Fibroblast of mammary gland (primary cell): ENCODE results near the gene CSF3R.

Experiments used
- DNase-seq: peaks from one replicate; pipeline ENCODE4 v3.0.0-alpha.2; 2010; ENCODE audit warnings: low read depth
- H3K4me3 ChIP-seq: 2 replicates; pipeline ENCODE4 v1.5.1; 2011; ENCODE audit warnings: low read depth, mild to moderate bottlenecking, low read length, moderate library complexity; ENCODE audit not compliant: control insufficient read depth
- CTCF ChIP-seq: conservative IDR thresholded peaks from 2 replicates; pipeline ENCODE4 v1.5.1; 2011; ENCODE audit warnings: low read depth, low read length, inconsistent platforms; ENCODE audit not compliant: control insufficient read depth, insufficient read depth

CSF3R gene

DNA sequence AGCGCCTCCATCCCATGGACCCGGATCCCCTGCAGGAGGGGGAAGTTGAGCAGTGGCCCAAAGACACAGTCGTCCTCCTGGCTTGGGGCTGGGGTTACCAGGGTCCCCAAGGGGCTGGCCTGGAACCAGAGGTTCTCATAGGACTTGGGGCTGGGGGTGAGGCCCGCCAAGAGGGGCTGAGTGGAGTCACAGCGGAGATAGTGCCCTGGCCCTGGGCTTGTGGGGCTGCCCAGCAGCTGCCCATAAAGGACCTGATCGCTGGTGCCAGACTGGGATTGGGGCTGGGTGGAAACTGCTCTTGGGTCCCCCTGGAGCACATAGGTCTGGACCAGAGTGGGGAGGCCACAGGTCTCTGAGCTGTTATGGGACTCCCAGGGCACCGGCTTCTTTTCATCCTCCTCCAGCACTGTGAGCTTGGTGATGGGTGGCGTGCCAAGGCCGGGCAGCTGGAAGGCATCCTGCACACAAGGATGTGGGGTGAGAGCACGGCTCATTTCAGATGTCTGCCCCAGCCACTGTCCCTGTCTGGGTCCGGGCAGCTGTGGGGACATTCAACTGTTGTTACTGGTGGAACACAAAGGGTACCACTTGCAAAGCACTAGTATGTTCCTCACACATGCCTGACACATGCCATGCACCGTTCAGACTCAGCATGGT, 16.2 kb downstream of the CSF3R start:
- DNase-seq = no peak
- TF ChIP-seq CTCF = no peak

GRCh38 chr1:36465731-36466369, 16.9 kb downstream of the CSF3R start:
- DNase-seq = peak; percentile 30
- TF ChIP-seq CTCF = no peak
- no peak overlapping the region for H3K4me3 ChIP-seq

More for the DNA sequence above, 16.2 kb downstream of the CSF3R start:
- H3K4me3 ChIP-seq = no peak overlapping the region

DNA sequence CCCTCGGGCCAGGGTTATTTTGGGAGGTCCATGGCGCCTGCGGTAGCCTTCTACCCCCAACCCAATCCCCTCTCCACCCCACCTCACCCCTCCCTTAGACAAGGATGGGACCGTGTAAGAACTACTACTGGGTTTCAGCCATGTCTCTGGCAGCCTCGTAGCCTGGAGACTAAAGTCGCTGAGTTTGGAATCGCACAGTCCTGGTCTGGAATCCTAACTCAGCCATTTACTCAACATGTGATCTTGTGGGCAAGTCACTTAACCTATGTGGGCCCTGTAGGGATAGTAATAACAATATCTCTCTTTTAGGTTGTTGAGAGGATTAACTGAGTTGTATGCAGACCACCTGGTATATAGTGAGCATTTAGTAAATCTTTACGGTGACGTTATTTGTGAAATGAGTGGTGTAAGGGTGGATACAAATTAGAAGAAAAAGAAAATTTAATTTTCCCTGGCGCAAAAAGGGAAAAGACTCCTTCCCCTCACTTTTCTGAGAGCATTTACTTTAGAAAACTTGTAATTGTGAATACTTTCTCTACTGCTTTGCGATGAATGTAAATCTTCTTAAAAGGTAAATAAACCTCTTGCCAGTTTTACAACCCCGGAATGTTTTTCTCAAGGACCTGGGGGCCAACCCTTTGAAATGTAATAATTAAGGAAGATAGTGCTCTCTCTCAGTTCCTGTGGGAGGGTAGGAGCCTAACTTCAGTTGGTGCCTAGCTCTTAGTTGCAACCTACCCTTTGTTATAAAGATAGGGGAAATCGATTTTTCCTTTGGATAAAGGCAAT, 17.9 kb downstream of the CSF3R start:
- peak; percentile 28 for DNase-seq
- peak overlapping the region; percentile 96 for H3K4me3 ChIP-seq
- no peak for TF ChIP-seq CTCF

DNA sequence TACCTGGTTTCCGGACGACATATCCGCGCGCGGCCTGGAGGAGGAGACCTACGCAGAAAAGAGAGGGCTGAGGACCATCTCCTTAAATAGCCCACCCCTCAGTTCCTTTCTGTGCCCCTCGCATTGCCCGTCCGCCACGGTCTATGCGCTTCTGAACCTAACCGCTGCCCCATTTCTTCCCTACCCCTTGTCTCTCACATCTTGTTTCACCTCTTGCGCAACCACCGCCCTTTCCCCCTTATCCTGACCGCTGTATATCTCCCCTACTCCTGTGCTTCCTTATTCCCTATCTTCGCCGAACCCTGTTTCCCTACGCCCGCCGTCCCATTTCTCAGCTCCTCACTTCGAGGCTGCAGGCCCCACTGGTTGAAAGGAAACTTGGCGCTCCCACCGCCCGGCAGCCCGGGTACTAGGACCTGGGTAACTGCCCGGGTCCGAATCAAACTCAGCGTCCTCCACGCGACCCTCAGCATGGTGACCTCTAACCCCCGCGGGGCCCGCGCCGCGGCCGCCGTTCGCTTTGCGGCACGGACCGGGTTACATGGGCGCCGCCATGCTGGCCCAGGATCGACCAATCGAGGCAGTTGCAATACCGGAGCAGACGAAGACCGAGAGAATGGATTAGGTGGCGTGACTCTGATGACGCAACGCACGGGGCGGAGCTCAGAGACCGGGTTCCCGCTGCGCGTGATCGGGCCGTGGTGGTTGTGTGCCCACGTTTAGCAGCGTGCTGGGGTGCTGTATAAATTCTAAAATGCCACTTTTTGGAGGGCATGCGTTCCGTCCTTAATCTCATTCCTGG, 18.7 kb downstream of the CSF3R start, which contains the start of gene MRPS15:
TSS of gene MRPS15 (minus strand) at position 582 of the 802 bp plus-strand sequence. CDS start at position 473, 109 bp downstream.
- no peak for TF ChIP-seq CTCF
- H3K4me3 ChIP-seq = peak within 1 kb of the TSS; percentile 96
- DNase-seq = peak; percentile 96

- DNase-seq = no peak
- TF ChIP-seq CTCF = no peak
- H3K4me3 ChIP-seq = peak overlapping the region; percentile 96
Observed at GRCh38 chr1:36463463-36463802, 19.3 kb downstream of the CSF3R start.

DNA sequence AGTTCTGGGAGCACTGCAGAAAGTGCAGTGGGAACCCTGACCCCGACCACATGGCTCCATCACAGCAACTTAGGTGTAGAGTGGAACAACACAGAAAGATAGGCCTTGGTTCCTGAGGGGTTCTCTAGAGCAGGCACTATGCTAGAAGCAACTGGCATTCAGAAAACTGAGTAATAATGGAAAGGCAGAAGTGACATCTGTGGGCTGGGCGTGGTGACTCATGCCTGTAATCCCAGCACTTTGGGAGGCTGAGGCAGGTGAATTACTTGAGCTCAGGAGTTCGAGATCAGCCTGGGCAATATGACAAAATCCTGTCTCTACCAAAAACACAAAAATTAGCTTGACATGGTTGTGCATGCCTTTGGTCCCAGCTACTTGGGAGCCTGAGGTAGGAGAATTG, 23.8 kb downstream of the CSF3R start:
- TF ChIP-seq CTCF = no peak
- DNase-seq = no peak
- no peak overlapping the region for H3K4me3 ChIP-seq
